HEK293 (cell line): ENCODE results near the gene ZFR.

Experiments used
- CTCF ChIA-PET: fragments of 350-600 bp; formaldehyde crosslinking; extraction: SDS; loops from one replicate; lab custom pipeline; 2021; ENCODE audit warnings: antibody characterized with exemption; lab: Yijun Ruan, JAX
- POLR2A ChIA-PET: fragments of 300-600 bp; formaldehyde crosslinking; extraction: SDS; loops from one replicate; lab custom pipeline; 2020; ENCODE audit warnings: antibody characterized with exemption, inconsistent platforms; lab: Yijun Ruan, JAX
- H3K27ac ChIP-seq: fragments of 200-500 bp; sonication (Bioruptor generic); 2 replicates; pipeline ENCODE4 v1.5.1; 2014; ENCODE audit warnings: low read depth, low read length, control low read depth, inconsistent platforms; ENCODE audit errors: extremely low read depth
- H3K36me3 ChIP-seq, 2 experiments: fragments of 200-500 bp in 1 of 2; sonication (Bioruptor generic) in 1 of 2; 1 replicate in 1 of 2; 2 replicates in 1 of 2; pipeline ENCODE4 v1.5.1; 2014 to 2017; ENCODE audit warnings: inconsistent platforms in 2 of 2, low read length in 2 of 2; ENCODE audit not compliant: control insufficient read depth in 2 of 2, insufficient read depth in 1 of 2
- H3K4me1 ChIP-seq: fragments of 200-500 bp; sonication (Bioruptor generic); 2 replicates; pipeline ENCODE4 v1.5.1; 2014; ENCODE audit warnings: mild to moderate bottlenecking, low read length, inconsistent platforms; ENCODE audit not compliant: control insufficient read depth, insufficient read depth
- H3K4me3 ChIP-seq: 2 replicates; pipeline ENCODE4 v1.5.1; 2011; ENCODE audit warnings: low read depth, mild to moderate bottlenecking, control low read depth, low read length, moderate library complexity
- H3K9me3 ChIP-seq: fragments of 200-500 bp; sonication (Bioruptor generic); 2 replicates; pipeline ENCODE4 v1.5.1; 2014; ENCODE audit warnings: low read depth, low read length, inconsistent platforms; ENCODE audit not compliant: control insufficient read depth, insufficient read depth
- ATF2 ChIP-seq: fragments of 450-650 bp; formaldehyde crosslinking; IDR thresholded peaks from 2 replicates; pipeline ENCODE4 v1.5.1; 2016; ENCODE audit warnings: missing biosample characterization, missing genetic modification characterization, low read depth
- GLIS2 ChIP-seq: fragments of 450-650 bp; formaldehyde crosslinking; IDR thresholded peaks from 2 replicates; pipeline ENCODE4 v1.5.1; 2016; ENCODE audit warnings: missing biosample characterization, missing genetic modification characterization
- INSM2 ChIP-seq: fragments of 450-650 bp; formaldehyde crosslinking; IDR thresholded peaks from 2 replicates; pipeline ENCODE4 v1.5.1; 2016; ENCODE audit warnings: missing biosample characterization, missing genetic modification characterization
- KLF16 ChIP-seq: fragments of 450-650 bp; formaldehyde crosslinking; IDR thresholded peaks from 2 replicates; pipeline ENCODE4 v1.5.1; 2017; ENCODE audit warnings: missing biosample characterization, missing genetic modification characterization
- KLF17 ChIP-seq: fragments of 450-650 bp; formaldehyde crosslinking; IDR thresholded peaks from 2 replicates; pipeline ENCODE4 v1.5.1; 2016; ENCODE audit warnings: missing biosample characterization, missing genetic modification characterization
- KLF7 ChIP-seq: fragments of 450-650 bp; formaldehyde crosslinking; IDR thresholded peaks from 2 replicates; pipeline ENCODE4 v1.5.1; 2016; ENCODE audit warnings: missing biosample characterization, missing genetic modification characterization, borderline replicate concordance
- PRDM6 ChIP-seq: fragments of 450-650 bp; formaldehyde crosslinking; IDR thresholded peaks from 2 replicates; pipeline ENCODE4 v1.5.1; 2017; ENCODE audit warnings: missing biosample characterization, missing genetic modification characterization
- REPIN1 ChIP-seq: fragments of 450-650 bp; formaldehyde crosslinking; IDR thresholded peaks from 2 replicates; pipeline ENCODE4 v1.5.1; 2017; ENCODE audit warnings: missing biosample characterization, missing genetic modification characterization, low read depth
- SALL2 ChIP-seq: fragments of 450-650 bp; formaldehyde crosslinking; IDR thresholded peaks from 2 replicates; pipeline ENCODE4 v1.5.0; 2017; ENCODE audit warnings: missing biosample characterization, mild to moderate bottlenecking, missing genetic modification characterization, borderline replicate concordance
- SP7 ChIP-seq: fragments of 450-650 bp; formaldehyde crosslinking; IDR thresholded peaks from 2 replicates; pipeline ENCODE4 v1.5.1; 2016; ENCODE audit warnings: missing biosample characterization, missing genetic modification characterization
- TRIM28 ChIP-seq: IDR thresholded peaks from 2 replicates; pipeline ENCODE4 v1.6.1; 2011; ENCODE audit warnings: low read length, control low read depth, borderline replicate concordance
- ZBTB20 ChIP-seq: fragments of 450-650 bp; formaldehyde crosslinking; IDR thresholded peaks from 2 replicates; pipeline ENCODE4 v1.5.1; 2016; ENCODE audit warnings: missing biosample characterization, missing genetic modification characterization
- ZBTB26 ChIP-seq: fragments of 450-650 bp; formaldehyde crosslinking; optimal IDR thresholded peaks from 2 replicates; pipeline ENCODE3; 2016; ENCODE audit warnings: missing biosample characterization, mild to moderate bottlenecking, missing genetic modification characterization
- ZBTB6 ChIP-seq: fragments of 450-650 bp; formaldehyde crosslinking; IDR thresholded peaks from 2 replicates; pipeline ENCODE4 v1.5.1; 2017; ENCODE audit warnings: missing biosample characterization, missing genetic modification characterization
- ZFP3 ChIP-seq: fragments of 450-650 bp; formaldehyde crosslinking; IDR thresholded peaks from 2 replicates; pipeline ENCODE4 v1.5.1; 2016; ENCODE audit warnings: low read depth, missing biosample characterization, missing genetic modification characterization
- ZNF112 ChIP-seq: fragments of 450-650 bp; formaldehyde crosslinking; IDR thresholded peaks from 2 replicates; pipeline ENCODE4 v1.5.0; 2017; ENCODE audit warnings: missing biosample characterization, missing genetic modification characterization
- ZNF138 ChIP-seq: fragments of 450-650 bp; formaldehyde crosslinking; IDR thresholded peaks from 2 replicates; pipeline ENCODE4 v1.5.1; 2016; ENCODE audit warnings: missing biosample characterization, missing genetic modification characterization, borderline replicate concordance
- ZNF169 ChIP-seq: fragments of 450-650 bp; formaldehyde crosslinking; IDR thresholded peaks from 2 replicates; pipeline ENCODE4 v1.5.1; 2016; ENCODE audit warnings: missing biosample characterization, missing genetic modification characterization
- ZNF211 ChIP-seq: fragments of 450-650 bp; formaldehyde crosslinking; IDR thresholded peaks from 2 replicates; pipeline ENCODE4 v1.5.1; 2016; ENCODE audit warnings: low read depth, missing biosample characterization, missing genetic modification characterization
- ZNF239 ChIP-seq: fragments of 450-650 bp; formaldehyde crosslinking; IDR thresholded peaks from 2 replicates; pipeline ENCODE4 v1.5.1; 2016; ENCODE audit warnings: missing biosample characterization, missing genetic modification characterization
- ZNF266 ChIP-seq: fragments of 450-650 bp; formaldehyde crosslinking; IDR thresholded peaks from 2 replicates; pipeline ENCODE4 v1.5.1; 2016; ENCODE audit warnings: missing biosample characterization, missing genetic modification characterization, low read depth
- ZNF341 ChIP-seq: fragments of 450-650 bp; formaldehyde crosslinking; IDR thresholded peaks from 2 replicates; pipeline ENCODE4; 2016; ENCODE audit warnings: low read depth, missing biosample characterization, missing genetic modification characterization
- ZNF639 ChIP-seq: fragments of 450-650 bp; formaldehyde crosslinking; IDR thresholded peaks from 2 replicates; pipeline ENCODE4 v1.5.1; 2016; ENCODE audit warnings: missing biosample characterization, missing genetic modification characterization
- ZNF707 ChIP-seq: fragments of 450-650 bp; formaldehyde crosslinking; IDR thresholded peaks from 2 replicates; pipeline ENCODE4 v1.5.1; 2016; ENCODE audit warnings: missing biosample characterization, missing genetic modification characterization
- ZNF837 ChIP-seq: fragments of 450-650 bp; formaldehyde crosslinking; IDR thresholded peaks from 2 replicates; pipeline ENCODE4 v1.5.1; 2016; ENCODE audit warnings: missing biosample characterization, missing genetic modification characterization
- ZNF843 ChIP-seq: fragments of 450-650 bp; formaldehyde crosslinking; IDR thresholded peaks from 2 replicates; pipeline ENCODE4 v1.5.1; 2016; ENCODE audit warnings: missing biosample characterization, missing genetic modification characterization
- ZXDB ChIP-seq: fragments of 450-650 bp; formaldehyde crosslinking; IDR thresholded peaks from 2 replicates; pipeline ENCODE4 v1.5.1; 2016; ENCODE audit warnings: missing biosample characterization, missing genetic modification characterization

Gene ZFR

GRCh38 chr5:32332966-32333365, 111.6 kb downstream of the ZFR start:
- TF ChIP-seq GLIS2 (tag by site-specific recombination) (no peak), SP7 (tag by site-specific recombination) (no peak), ATF2 (tag by site-specific recombination) (no peak), KLF17 (no peak), REPIN1 (tag by site-specific recombination) (no peak), KLF16 (tag by site-specific recombination) (no peak), ZBTB20 (tag by site-specific recombination) (no peak), ZNF266 (tag by site-specific recombination) (no peak), INSM2 (tag by site-specific recombination) (no peak), ZNF843 (no peak), ZNF341 (tag by site-specific recombination) (no peak), ZXDB (tag by site-specific recombination) (no peak), ZNF707 (tag by site-specific recombination) (no peak)
- H3K4me3 ChIP-seq: no peak overlapping the region
- CTCF ChIA-PET: no interaction called here
- 0 out of 2 replicates have a peak, but pooled peaks cover 3% of the 10 kb centered on the region for H3K4me1 ChIP-seq
- POLR2A ChIA-PET: no interaction called here
- no peaks in the 10 kb centered on the region for H3K36me3 ChIP-seq
- no peaks in the 10 kb centered on the region for H3K9me3 ChIP-seq
- no peak overlapping the region for H3K27ac ChIP-seq

GRCh38 chr5:32332361-32332760, 112.2 kb downstream of the ZFR start:
- CTCF ChIA-PET: interaction anchor here (0.7 to 5.1 kb wide), 2 partner anchors 101 to 1100 kb away, joined by 3 to 86 read pairs; no protein-coding TSS in a partner anchor
- Histone ChIP-seq H3K27ac (no peak overlapping the region), H3K4me1 (0 out of 2 replicates have a peak, but pooled peaks cover 3% of the 10 kb centered on the region), H3K4me3 (no peak overlapping the region), H3K36me3 (no peaks in the 10 kb centered on the region), H3K9me3 (no peaks in the 10 kb centered on the region)
- POLR2A ChIA-PET: no interaction called here
- TF ChIP-seq ZNF138 (tag by site-specific recombination) (no peak), ZBTB6 (tag by site-specific recombination) (no peak), PRDM6 (no peak), ZNF639 (tag by site-specific recombination) (no peak), ZNF239 (tag by site-specific recombination) (no peak), SALL2 (tag by site-specific recombination) (no peak), ZFP3 (tag by site-specific recombination) (no peak), ZNF112 (no peak), KLF7 (tag by site-specific recombination) (no peak), ZNF211 (no peak), ZNF837 (no peak), TRIM28 (no peak), ZNF169 (tag by site-specific recombination) (no peak), ZNF266 (tag by site-specific recombination) (no peak), ZBTB26 (tag by site-specific recombination) (no peak)
